Keratinocyte (primary cell): Measurements from ENCODE around the gene WT1. TPM values are rescaled to one million over a fixed set of nuclear protein-coding genes. Genes with fewer than 3 reads are reported as not detected.

Experiments used
- DNase-seq: peaks from one replicate; pipeline ENCODE4 v3.0.0-alpha.2; 2011; ENCODE audit warnings: low read depth, missing footprints, low spot score
- FAIRE-seq: peaks from 2 replicates; lab custom pipeline; 2011; peaks lifted over from hg19 to GRCh38; lab: Jason Lieb, UNC
- H2AFZ ChIP-seq: 2 replicates; pipeline ENCODE4 v1.6.0; 2012; ENCODE audit warnings: low read length, control low read depth, inconsistent platforms; ENCODE audit not compliant: control insufficient read depth
- H3K27ac ChIP-seq: 2 replicates; pipeline ENCODE4 v1.5.1; 2011; ENCODE audit warnings: low read length; ENCODE audit not compliant: control insufficient read depth, insufficient read depth
- H3K27me3 ChIP-seq: 3 replicates; pipeline ENCODE4 v1.6.0; 2011; ENCODE audit warnings: low read length; ENCODE audit not compliant: control insufficient read depth, insufficient read depth; ENCODE audit errors: extremely low read depth
- H3K36me3 ChIP-seq, 2 experiments: 2 replicates in 1 of 2; 3 replicates in 1 of 2; pipeline ENCODE4 v1.5.1; 2011; ENCODE audit warnings: low read length in 2 of 2, mild to moderate bottlenecking in 1 of 2; ENCODE audit not compliant: control insufficient read depth in 2 of 2, insufficient read depth in 2 of 2; ENCODE audit errors: extremely low read depth in 1 of 2
- H3K4me1 ChIP-seq: 3 replicates; pipeline ENCODE4 v1.5.1; 2011; ENCODE audit warnings: low read length; ENCODE audit not compliant: control insufficient read depth, insufficient read depth; ENCODE audit errors: extremely low read depth
- H3K4me2 ChIP-seq: 3 replicates; pipeline ENCODE4 v1.6.0; 2011; ENCODE audit warnings: low read depth, low read length; ENCODE audit not compliant: control insufficient read depth, insufficient read depth; ENCODE audit errors: extremely low read depth
- H3K4me3 ChIP-seq, 3 experiments: fragments of 200-600 bp in 1 of 3; sonication (generic) in 1 of 3; 2 replicates in 2 of 3; 3 replicates in 1 of 3; pipeline ENCODE4 v1.5.1; 2011 to 2016; ENCODE audit warnings: low read length in 3 of 3, mild to moderate bottlenecking in 3 of 3, control low read depth in 2 of 3, inconsistent platforms in 1 of 3, low read depth in 1 of 3, mixed read lengths in 1 of 3, mixed run types in 1 of 3, moderate library complexity in 1 of 3; ENCODE audit not compliant: control insufficient read depth in 2 of 3, insufficient read depth in 2 of 3; ENCODE audit errors: extremely low read depth in 1 of 3
- H3K79me2 ChIP-seq: 2 replicates; pipeline ENCODE4 v1.6.0; 2012; ENCODE audit warnings: low read length; ENCODE audit not compliant: control insufficient read depth, insufficient read depth
- H3K9ac ChIP-seq: 3 replicates; pipeline ENCODE4 v1.6.0; 2011; ENCODE audit warnings: low read length; ENCODE audit not compliant: control insufficient read depth, insufficient read depth; ENCODE audit errors: extremely low read depth
- H3K9me1 ChIP-seq: 3 replicates; pipeline ENCODE4 v1.6.0; 2011; ENCODE audit warnings: low read length; ENCODE audit not compliant: control insufficient read depth, insufficient read depth; ENCODE audit errors: extremely low read depth
- H3K9me3 ChIP-seq: 2 replicates; pipeline ENCODE4 v1.5.1; 2012; ENCODE audit warnings: low read depth, low read length; ENCODE audit not compliant: control insufficient read depth
- H4K20me1 ChIP-seq: 3 replicates; pipeline ENCODE4 v1.6.0; 2011; ENCODE audit warnings: low read length; ENCODE audit not compliant: control insufficient read depth, insufficient read depth; ENCODE audit errors: extremely low read depth
- CTCF ChIP-seq, 3 experiments: IDR thresholded peaks in 1 of 3; conservative IDR thresholded peaks in 1 of 3; optimal IDR thresholded peaks in 1 of 3; 2 replicates in 2 of 3; 3 replicates in 1 of 3; pipeline versions ENCODE3 to v1.5.1; 2011; ENCODE audit warnings: low read length in 3 of 3, mild to moderate bottlenecking in 3 of 3, moderate library complexity in 2 of 3, control low read depth in 1 of 3, inconsistent platforms in 1 of 3; ENCODE audit not compliant: insufficient read depth in 2 of 3; ENCODE audit errors: extremely low read depth in 1 of 3
- EZH2 ChIP-seq: IDR thresholded peaks from one replicate; pipeline ENCODE4 v1.6.1; 2012; ENCODE audit warnings: inconsistent platforms, mild to moderate bottlenecking, low read length, moderate library complexity
- dilution Hi-C: fragments of 300-500 bp; cut with MboI; formaldehyde crosslinking; loops from one replicate; pipeline ENCODE4 v1.7.0; 2020; ENCODE audit warnings: low sequenced_read_pairs; ENCODE audit not compliant: extremely low pct_ligation_motif_present
- polyA plus RNA-seq, 5 experiments: library from polyadenylated mRNA; depleted of rRNA in 3 of 5; stranded (reverse) in 3 of 5; stranded (forward) in 1 of 5; unstranded in 1 of 5; fragments of >200 nt; gene quantifications; 1 replicate in 1 of 5; 2 replicates in 3 of 5; 3 replicates in 1 of 5; pipeline versions ENCODE4 v1.2.1 to v1.2.3, GENCODE V29; 2011 to 2012; ENCODE audit warnings: missing spikeins in 2 of 5, low read depth in 1 of 5, low replicate concordance in 1 of 5
- small RNA-seq, 3 experiments: library from RNA; depleted of rRNA; stranded (forward); fragments of <200 nt; gene quantifications; one replicate each; pipeline ENCODE3, GENCODE V24; 2012; ENCODE audit warnings: low read depth in 3 of 3, low replicate concordance in 1 of 3; ENCODE audit not compliant: insufficient read length in 3 of 3

WT1 gene
- polyA plus RNA-seq, 1 donor (not counting 4 experiments of a cell fraction or from before 2014, with no cell fraction given), result not detected

GRCh38 chr11:32341620-32342613, 93.4 kb downstream of the WT1 start:
- no peak overlapping the region for H3K4me2 ChIP-seq
- no peaks in the 10 kb centered on the region for H4K20me1 ChIP-seq
- peaks cover 5% of the 10 kb centered on the region for H3K27me3 ChIP-seq
- no peaks in the 10 kb centered on the region for H3K79me2 ChIP-seq
- dilution Hi-C loops, result no loop called here
- H3K4me3 ChIP-seq, result no peak overlapping the region
- TF ChIP-seq CTCF (optimal IDR thresholded peaks at IDR 0.05 in 1 of 3, IDR thresholded peaks at IDR 0.05 in 1 of 3, conservative IDR thresholded peaks at IDR 0.05 in 1 of 3; ENCODE audit: extremely low read depth in 1 of 3, insufficient read depth in 2 of 3, low read length in 3 of 3) (no peak), EZH2 (no peak)
- H3K36me3 ChIP-seq, result no peaks in the 10 kb centered on the region
- FAIRE-seq (no peak), DNase-seq (no peak)
- H3K27ac ChIP-seq, result no peak overlapping the region
- no peak overlapping the region for H2AFZ ChIP-seq
- no peak overlapping the region for H3K9ac ChIP-seq
- H3K9me3 ChIP-seq, result no peaks in the 10 kb centered on the region
- no peaks in the 10 kb centered on the region for H3K4me1 ChIP-seq
- H3K9me1 ChIP-seq, result no peaks in the 10 kb centered on the region

GRCh38 chr11:32340181-32340580, 95.2 kb downstream of the WT1 start:
- no peak overlapping the region for H2AFZ ChIP-seq
- dilution Hi-C loops, result no loop called here
- TF ChIP-seq EZH2 (no peak), CTCF (optimal IDR thresholded peaks at IDR 0.05 in 1 of 3, IDR thresholded peaks at IDR 0.05 in 1 of 3, conservative IDR thresholded peaks at IDR 0.05 in 1 of 3; ENCODE audit: extremely low read depth in 1 of 3, insufficient read depth in 2 of 3, low read length in 3 of 3) (no peak)
- DNase-seq (no peak), FAIRE-seq (no peak)
- no peak overlapping the region for H3K4me3 ChIP-seq
- H4K20me1 ChIP-seq, result no peaks in the 10 kb centered on the region
- H3K27ac ChIP-seq, result no peak overlapping the region
- no peaks in the 10 kb centered on the region for H3K4me1 ChIP-seq
- H3K4me2 ChIP-seq, result no peak overlapping the region
- H3K27me3 ChIP-seq, result peaks cover 5% of the 10 kb centered on the region
- no peaks in the 10 kb centered on the region for H3K9me3 ChIP-seq
- no peaks in the 10 kb centered on the region for H3K79me2 ChIP-seq
- no peaks in the 10 kb centered on the region for H3K36me3 ChIP-seq
- H3K9ac ChIP-seq, result no peak overlapping the region
- H3K9me1 ChIP-seq, result no peaks in the 10 kb centered on the region

Small RNA genes lying within 50 kb of the gene (small RNA-seq; reads per million reads assigned to genes)
- gene RF02204 (0 reads per million in 3 experiments), gene RF02205 (0 reads per million in 3 experiments)

Other genes starting within 250 kb of the WT1 start
- 297 to 593 TPM (median 531 TPM) in 3 replicates for gene EIF3M, start 148.3 kb upstream of the WT1 start, polyA plus RNA-seq